Measurements from ENCODE around the gene RETREG2.

DNA sequence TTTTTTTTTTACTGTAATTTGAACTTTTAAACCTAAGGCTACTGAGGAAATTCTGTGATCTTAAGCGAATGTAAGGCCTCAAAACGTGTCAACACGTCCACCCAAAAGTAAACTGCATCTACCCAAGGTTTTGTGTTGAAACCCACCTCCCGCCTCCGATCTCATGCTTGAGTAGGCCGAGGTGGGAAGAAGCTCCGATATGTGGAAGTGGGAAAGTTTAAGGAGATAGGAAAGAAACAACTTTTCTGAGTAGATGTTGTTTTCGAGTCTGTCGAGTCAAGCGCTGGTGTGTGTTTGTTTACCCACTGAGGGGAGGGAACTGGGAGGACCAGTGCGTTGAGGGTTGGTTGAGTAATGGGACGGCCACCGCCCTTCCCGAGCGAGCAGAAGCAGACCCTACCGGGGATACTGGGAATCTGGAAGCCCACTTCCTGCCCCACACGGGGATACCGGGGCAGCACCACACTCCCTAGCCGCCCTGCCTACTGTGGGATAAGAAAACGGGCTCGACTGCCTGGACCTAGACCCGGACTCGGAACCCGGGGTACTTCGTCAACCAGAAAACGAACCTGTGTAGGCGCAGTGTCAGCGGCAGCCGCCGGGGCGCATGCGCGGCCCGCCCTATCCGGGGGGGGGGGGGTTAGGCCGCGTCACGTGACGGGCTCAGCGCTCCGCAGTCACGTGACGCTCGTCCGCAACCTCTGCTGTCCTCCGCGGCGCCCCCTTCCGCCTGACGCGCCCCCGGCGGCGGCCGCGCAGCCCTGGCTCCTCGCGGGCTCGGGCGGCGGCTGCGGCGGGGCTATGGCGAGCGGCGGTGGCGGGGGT lies at the start of gene RETREG2:
- TF ChIP-seq, protein P1, sequence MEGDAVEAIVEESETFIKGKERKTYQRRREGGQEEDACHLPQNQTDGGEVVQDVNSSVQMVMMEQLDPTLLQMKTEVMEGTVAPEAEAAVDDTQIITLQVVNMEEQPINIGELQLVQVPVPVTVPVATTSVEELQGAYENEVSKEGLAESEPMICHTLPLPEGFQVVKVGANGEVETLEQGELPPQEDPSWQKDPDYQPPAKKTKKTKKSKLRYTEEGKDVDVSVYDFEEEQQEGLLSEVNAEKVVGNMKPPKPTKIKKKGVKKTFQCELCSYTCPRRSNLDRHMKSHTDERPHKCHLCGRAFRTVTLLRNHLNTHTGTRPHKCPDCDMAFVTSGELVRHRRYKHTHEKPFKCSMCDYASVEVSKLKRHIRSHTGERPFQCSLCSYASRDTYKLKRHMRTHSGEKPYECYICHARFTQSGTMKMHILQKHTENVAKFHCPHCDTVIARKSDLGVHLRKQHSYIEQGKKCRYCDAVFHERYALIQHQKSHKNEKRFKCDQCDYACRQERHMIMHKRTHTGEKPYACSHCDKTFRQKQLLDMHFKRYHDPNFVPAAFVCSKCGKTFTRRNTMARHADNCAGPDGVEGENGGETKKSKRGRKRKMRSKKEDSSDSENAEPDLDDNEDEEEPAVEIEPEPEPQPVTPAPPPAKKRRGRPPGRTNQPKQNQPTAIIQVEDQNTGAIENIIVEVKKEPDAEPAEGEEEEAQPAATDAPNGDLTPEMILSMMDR (IDR thresholded peaks at IDR 0.05): peak; percentile 57
- TF ChIP-seq EZH2phosphoT487 (IDR thresholded peaks at IDR 0.05) (no peak), EZH2 (IDR thresholded peaks at IDR 0.05) (no peak)

All from neural progenitor cell (in vitro differentiated cells).